Uterus (tissue), 4 donors: Measurements from ENCODE around the gene ARPP19. TPM values are rescaled to one million over a fixed set of nuclear protein-coding genes. Genes with fewer than 3 reads are reported as not detected.

Experiments
- DNase-seq, 2 donors: peaks; one replicate each; pipeline ENCODE4 v3.0.0-alpha.2; 2019 to 2020
- H3K27ac ChIP-seq, 2 donors: fragments of 200-600 bp; sonication (generic); 1 replicate in 1 of 2; 2 replicates in 1 of 2; pipeline ENCODE4 v1.5.1; 2016 to 2018
- H3K27me3 ChIP-seq, 2 donors: fragments of 200-600 bp; sonication (generic); one replicate each; pipeline ENCODE4 v1.5.1; 2018 to 2019; ENCODE audit warnings: control low read depth in 1 of 2
- H3K36me3 ChIP-seq, 2 donors: fragments of 200-600 bp; sonication (generic); one replicate each; pipeline ENCODE4 v1.5.1; 2019; ENCODE audit warnings: control low read depth in 1 of 2
- H3K4me1 ChIP-seq, 2 donors: fragments of 200-600 bp; sonication (generic); one replicate each; pipeline ENCODE4 v1.5.1; 2018 to 2019; ENCODE audit warnings: control low read depth in 1 of 2
- H3K4me3 ChIP-seq, 2 donors: fragments of 200-600 bp; sonication (generic); 1 replicate in 1 of 2; 2 replicates in 1 of 2; pipeline ENCODE4 v1.5.1; 2018 to 2019; ENCODE audit warnings: mild to moderate bottlenecking in 1 of 2
- H3K9me3 ChIP-seq, 2 donors: fragments of 200-600 bp; sonication (generic); one replicate each; pipeline ENCODE4 v1.5.1; 2019; ENCODE audit warnings: control low read depth in 1 of 2
- POLR2A ChIP-seq, 2 donors: fragments of 450-650 bp; IDR thresholded peaks; one replicate each; pipeline ENCODE4 v1.6.1; 2016; ENCODE audit warnings: antibody characterized with exemption in 2 of 2, mild to moderate bottlenecking in 1 of 2, moderate library complexity in 1 of 2
- intact Hi-C: fragments of 100-400 bp; cut with DNase I; formaldehyde crosslinking; loops from one replicate; pipeline ENCODE4 v1.15.1; 2023; ENCODE audit warnings: low total_unique reads
- total RNA-seq, 4 donors: library from RNA; depleted of rRNA in 3 of 4; stranded (reverse); fragments of >200 nt in 3 of 4; gene quantifications; one replicate each; pipeline versions ENCODE4 v1.1.0 to v1.2.4, GENCODE V29; 2014 to 2023
- TF ChIP-seq, protein P1 (sequence below), 4 experiments: fragments of 200-600 bp in 2 of 4; fragments of 450-650 bp in 2 of 4; sonication (generic) in 2 of 4; IDR thresholded peaks; one replicate each; pipeline ENCODE4 v1.5.1; 2016 to 2019; ENCODE audit warnings: antibody characterized with exemption in 4 of 4, mild to moderate bottlenecking in 2 of 4, moderate library complexity in 1 of 4
- donor health status: DM: yes; HTN: yes; CAD: no.

ARPP19 gene
- total RNA-seq, 4 donors from 2014 or later: 45.3 to 250 (median 129) TPM

DNA sequence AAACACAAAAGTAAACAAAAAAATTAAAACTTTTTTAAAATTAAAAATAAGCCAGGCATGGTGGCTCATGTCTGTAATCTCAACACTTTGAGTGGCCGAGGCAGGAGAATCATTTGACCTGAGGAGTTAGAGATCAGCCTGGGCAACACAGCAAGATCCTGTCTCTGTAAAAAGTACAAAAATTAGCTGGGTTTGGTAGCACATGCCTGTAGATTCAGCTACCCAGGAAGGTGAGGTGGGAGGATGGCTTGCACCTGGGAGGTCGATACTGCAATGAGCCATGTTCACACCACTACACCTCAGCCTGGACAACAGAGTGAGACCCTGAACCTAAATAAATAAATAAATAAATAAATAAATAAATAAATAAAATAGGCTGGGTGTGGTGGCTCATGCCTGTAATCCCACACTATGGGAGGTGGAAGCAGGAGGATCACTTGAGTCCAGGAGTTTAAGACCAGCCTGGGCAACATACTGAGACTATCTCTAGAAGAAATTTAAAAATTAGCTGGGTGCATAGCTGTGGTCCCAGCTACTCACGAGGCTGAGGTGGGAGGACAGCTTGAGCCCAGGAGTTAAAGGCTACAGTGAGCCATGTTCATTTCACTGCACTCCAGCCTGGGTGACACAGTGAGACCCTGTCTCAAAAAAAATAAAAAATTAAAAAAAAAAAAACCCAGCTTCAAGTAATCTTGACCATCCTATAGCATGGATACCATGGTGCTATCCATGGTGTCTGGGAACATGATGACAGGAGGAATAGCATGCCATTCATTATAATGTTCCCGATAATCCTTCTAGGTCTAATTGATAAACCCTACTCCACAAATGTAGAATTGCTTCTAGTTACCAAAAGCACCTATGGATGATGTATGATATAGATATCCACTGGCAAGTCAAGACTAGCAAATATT lies 44.4 kb downstream of the ARPP19 start:
- no peak for DNase-seq
- H3K27me3 ChIP-seq: no peaks in the 10 kb centered on the region
- H3K4me1 ChIP-seq: no peaks in the 10 kb centered on the region
- H3K4me3 ChIP-seq: no peak overlapping the region
- intact Hi-C loops: no loop called here
- H3K36me3 ChIP-seq: no peaks in the 10 kb centered on the region
- H3K9me3 ChIP-seq: no peaks in the 10 kb centered on the region
- TF ChIP-seq POLR2A (IDR thresholded peaks at IDR 0.05): no peak
- TF ChIP-seq, protein P1, sequence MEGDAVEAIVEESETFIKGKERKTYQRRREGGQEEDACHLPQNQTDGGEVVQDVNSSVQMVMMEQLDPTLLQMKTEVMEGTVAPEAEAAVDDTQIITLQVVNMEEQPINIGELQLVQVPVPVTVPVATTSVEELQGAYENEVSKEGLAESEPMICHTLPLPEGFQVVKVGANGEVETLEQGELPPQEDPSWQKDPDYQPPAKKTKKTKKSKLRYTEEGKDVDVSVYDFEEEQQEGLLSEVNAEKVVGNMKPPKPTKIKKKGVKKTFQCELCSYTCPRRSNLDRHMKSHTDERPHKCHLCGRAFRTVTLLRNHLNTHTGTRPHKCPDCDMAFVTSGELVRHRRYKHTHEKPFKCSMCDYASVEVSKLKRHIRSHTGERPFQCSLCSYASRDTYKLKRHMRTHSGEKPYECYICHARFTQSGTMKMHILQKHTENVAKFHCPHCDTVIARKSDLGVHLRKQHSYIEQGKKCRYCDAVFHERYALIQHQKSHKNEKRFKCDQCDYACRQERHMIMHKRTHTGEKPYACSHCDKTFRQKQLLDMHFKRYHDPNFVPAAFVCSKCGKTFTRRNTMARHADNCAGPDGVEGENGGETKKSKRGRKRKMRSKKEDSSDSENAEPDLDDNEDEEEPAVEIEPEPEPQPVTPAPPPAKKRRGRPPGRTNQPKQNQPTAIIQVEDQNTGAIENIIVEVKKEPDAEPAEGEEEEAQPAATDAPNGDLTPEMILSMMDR (IDR thresholded peaks at IDR 0.05): no peak
- H3K27ac ChIP-seq: no peak overlapping the region

DNA sequence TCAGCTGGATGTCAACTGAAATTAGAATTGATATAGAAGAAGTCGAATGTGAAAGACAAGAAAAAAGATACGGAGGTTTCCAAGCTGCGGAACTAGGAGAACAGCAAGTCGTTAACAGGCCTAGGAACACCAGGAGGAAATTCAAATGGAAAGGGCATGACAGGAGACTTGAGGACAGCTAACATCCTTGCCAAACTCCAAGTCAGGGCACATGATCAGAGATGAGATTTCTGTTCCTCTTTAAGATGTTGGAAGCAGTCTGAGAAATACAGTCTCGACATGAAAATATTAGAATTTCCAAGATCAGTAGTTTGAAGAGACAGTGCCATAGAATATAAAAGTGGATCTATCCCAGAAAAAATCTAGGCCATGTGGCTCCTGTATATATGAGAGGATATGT lies 45.2 kb downstream of the ARPP19 start:
- no peak overlapping the region for H3K4me3 ChIP-seq
- intact Hi-C loops: no loop called here
- H3K36me3 ChIP-seq: no peaks in the 10 kb centered on the region
- TF ChIP-seq, protein P1 (IDR thresholded peaks at IDR 0.05): no peak
- TF ChIP-seq POLR2A (IDR thresholded peaks at IDR 0.05): no peak
- H3K9me3 ChIP-seq: no peaks in the 10 kb centered on the region
- no peaks in the 10 kb centered on the region for H3K27me3 ChIP-seq
- H3K4me1 ChIP-seq: no peaks in the 10 kb centered on the region
- DNase-seq: no peak
- H3K27ac ChIP-seq: peak overlapping the region in 1 of 2 donors; percentile 37

DNA sequence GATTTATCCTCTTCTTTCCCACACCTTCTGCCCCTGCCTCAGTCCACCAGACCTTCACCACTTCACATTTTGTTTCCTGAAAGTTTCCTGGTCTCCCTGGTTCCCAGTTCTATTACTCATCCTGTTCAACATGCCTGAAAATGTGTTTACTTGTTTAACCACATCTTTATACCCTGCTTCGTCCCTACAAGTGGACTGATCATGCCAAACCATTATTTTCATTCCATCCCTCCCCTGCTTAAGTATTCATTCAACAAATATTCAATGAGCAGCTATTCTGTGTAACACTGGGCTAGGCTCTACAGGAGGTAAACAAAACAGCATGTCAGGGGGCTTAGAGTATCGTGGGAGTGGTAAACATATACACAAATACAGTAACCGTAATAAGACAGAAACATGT lies 45.6 kb downstream of the ARPP19 start:
- Histone ChIP-seq H3K27ac (peak overlapping the region; percentile 0 to 37), H3K36me3 (no peaks in the 10 kb centered on the region), H3K9me3 (no peaks in the 10 kb centered on the region), H3K4me1 (no peaks in the 10 kb centered on the region), H3K4me3 (no peak overlapping the region), H3K27me3 (no peaks in the 10 kb centered on the region)
- TF ChIP-seq, protein P1 (IDR thresholded peaks at IDR 0.05): no peak
- no peak for DNase-seq
- intact Hi-C loops: no loop called here

DNA sequence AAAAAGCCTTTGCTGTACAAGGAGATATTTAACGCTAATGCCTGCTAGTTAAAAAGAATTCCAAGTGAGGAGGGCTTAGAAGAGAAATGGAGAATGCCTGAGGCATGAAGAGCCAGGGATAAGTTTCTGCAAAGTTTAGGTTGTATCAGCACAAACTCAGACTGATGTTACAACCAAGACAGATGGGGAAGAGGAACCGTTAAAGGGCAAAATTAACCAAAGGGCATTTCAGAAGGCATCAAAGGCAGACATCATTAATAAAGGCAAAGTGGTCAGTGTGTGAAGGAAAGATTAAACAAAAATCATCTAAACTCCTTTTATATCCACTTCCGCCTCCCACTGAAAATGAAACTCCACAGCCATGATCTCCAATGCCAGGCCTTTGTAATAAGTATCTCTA lies 47.1 kb downstream of the ARPP19 start:
- Histone ChIP-seq H3K27ac (no peak overlapping the region), H3K4me1 (no peaks in the 10 kb centered on the region), H3K4me3 (no peak overlapping the region), H3K36me3 (no peaks in the 10 kb centered on the region), H3K27me3 (no peaks in the 10 kb centered on the region), H3K9me3 (no peaks in the 10 kb centered on the region)
- intact Hi-C loops: no loop called here
- TF ChIP-seq, protein P1 (IDR thresholded peaks at IDR 0.05): no peak
- TF ChIP-seq POLR2A (IDR thresholded peaks at IDR 0.05): no peak
- DNase-seq: no peak

DNA sequence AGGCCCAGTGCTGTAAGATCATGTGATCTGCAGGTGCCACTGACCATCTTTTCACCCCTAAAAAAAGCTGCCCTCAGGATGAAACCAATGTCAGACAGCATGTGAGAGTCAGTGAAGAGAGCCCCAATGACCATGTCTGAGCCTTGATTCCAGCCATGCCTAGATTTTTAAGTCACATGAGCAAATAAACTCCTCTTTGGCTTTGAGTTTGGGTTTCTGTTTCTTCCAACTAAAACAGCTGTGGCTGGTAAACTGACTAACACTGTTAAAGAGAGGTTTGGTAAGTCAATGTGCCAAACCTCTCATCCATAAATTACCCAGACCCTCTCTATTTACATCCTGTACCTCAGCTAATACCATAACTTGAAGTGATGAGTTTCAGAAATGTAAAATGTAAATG lies 48.4 kb downstream of the ARPP19 start:
- DNase-seq: no peak
- intact Hi-C loops: no loop called here
- H3K27ac ChIP-seq: no peak overlapping the region
- H3K4me3 ChIP-seq: no peak overlapping the region
- TF ChIP-seq POLR2A (IDR thresholded peaks at IDR 0.05): no peak
- TF ChIP-seq, protein P1 (IDR thresholded peaks at IDR 0.05): no peak
- no peaks in the 10 kb centered on the region for H3K9me3 ChIP-seq
- H3K4me1 ChIP-seq: no peaks in the 10 kb centered on the region
- no peaks in the 10 kb centered on the region for H3K27me3 ChIP-seq
- H3K36me3 ChIP-seq: no peaks in the 10 kb centered on the region
